K562 (cell line): ENCODE measurements around the gene HRH3.

Experiments used
- FOS ChIP-seq: IDR thresholded peaks from 3 replicates; pipeline ENCODE4 v1.6.1; 2011; ENCODE audit not compliant: insufficient read length; ENCODE audit errors: extremely low read depth
- FOXK2 ChIP-seq, 2 experiments: fragments of 450-650 bp; IDR thresholded peaks in 1 of 2; conservative IDR thresholded peaks in 1 of 2; 2 replicates each; pipeline ENCODE4 v1.6.1; 2016; ENCODE audit warnings: low read depth in 2 of 2, mild to moderate bottlenecking in 1 of 2
- MCM3 ChIP-seq: fragments of 450-650 bp; IDR thresholded peaks from 2 replicates; pipeline ENCODE4 v1.6.1; 2016
- RAD21 ChIP-seq, 2 experiments: fragments of 250-450 bp in 1 of 2; fragments of 450-650 bp in 1 of 2; sonication (Bioruptor Pico) in 1 of 2; formaldehyde crosslinking in 1 of 2; IDR thresholded peaks in 1 of 2; conservative IDR thresholded peaks in 1 of 2; 2 replicates each; pipeline versions ENCODE4 v1.4.0 to v1.8.0; 2020 to 2022; ENCODE audit warnings: mild to moderate bottlenecking in 2 of 2, moderate library complexity in 1 of 2
- RCOR1 ChIP-seq, 2 experiments: IDR thresholded peaks; 2 replicates each; pipeline ENCODE4 v1.6.1; 2012; ENCODE audit warnings: low read depth in 2 of 2, low read length in 2 of 2, borderline replicate concordance in 1 of 2, improper control_type of control experiment in 1 of 2
- REST ChIP-seq, 2 experiments: fragments of 450-650 bp; formaldehyde crosslinking in 1 of 2; IDR thresholded peaks; 2 replicates each; pipeline versions ENCODE4 v1.4.0 to v1.6.1; 2014 to 2020; ENCODE audit warnings: mild to moderate bottlenecking in 2 of 2, borderline replicate concordance in 1 of 2, low read depth in 1 of 2
- SLC30A9 ChIP-seq: fragments of 250-450 bp; sonication (Bioruptor Pico); IDR thresholded peaks from 2 replicates; pipeline ENCODE4 v1.8.0; 2022; ENCODE audit warnings: mild to moderate bottlenecking, moderate library complexity
- ZBTB1 ChIP-seq: sonication (generic); formaldehyde crosslinking; IDR thresholded peaks from 2 replicates; pipeline ENCODE4 v1.8.1; 2023; ENCODE audit warnings: missing genetic modification reagents, low read depth, mild to moderate bottlenecking, borderline replicate concordance
- ZBTB49 ChIP-seq: sonication (generic); formaldehyde crosslinking; IDR thresholded peaks from 2 replicates; pipeline ENCODE4 v1.8.0; 2022; ENCODE audit warnings: missing genetic modification reagents, mild to moderate bottlenecking, borderline replicate concordance
- ZNF121 ChIP-seq: sonication (generic); formaldehyde crosslinking; conservative IDR thresholded peaks from 2 replicates; pipeline ENCODE4 v1.8.0; 2022; ENCODE audit warnings: missing genetic modification reagents
- ZNF354B ChIP-seq: fragments of 250-450 bp; sonication (Bioruptor Pico); IDR thresholded peaks from 2 replicates; pipeline ENCODE4 v1.4.0; 2020

GRCh38 chr20:62242176-62242575 lies 22.1 kb upstream of the HRH3 start:
- no peak for TF ChIP-seq MCM3
- no peak for TF ChIP-seq ZBTB49 (CRISPR knock-in tag)
- no peak for TF ChIP-seq ZBTB1 (CRISPR knock-in tag)
- TF ChIP-seq SLC30A9 (CRISPR knock-in tag): no peak
- no peak for TF ChIP-seq ZNF354B (CRISPR knock-in tag)
- no peak for TF ChIP-seq RCOR1 (IDR thresholded peaks at IDR 0.05; ENCODE audit: borderline replicate concordance in 1 of 2, low read depth in 2 of 2, low read length in 2 of 2)
- no peak for TF ChIP-seq RAD21 (CRISPR knock-in tag; conservative IDR thresholded peaks at IDR 0.05 in 1 of 2, IDR thresholded peaks at IDR 0.05 in 1 of 2)
- TF ChIP-seq FOS: no peak
- no peak for TF ChIP-seq REST (IDR thresholded peaks at IDR 0.05; ENCODE audit: borderline replicate concordance)
- TF ChIP-seq REST (CRISPR knock-in tag; IDR thresholded peaks at IDR 0.05; ENCODE audit: low read depth): no peak
- TF ChIP-seq ZNF121 (CRISPR knock-in tag): no peak
- no peak for TF ChIP-seq FOXK2 (conservative IDR thresholded peaks at IDR 0.05 in 1 of 2, IDR thresholded peaks at IDR 0.05 in 1 of 2; ENCODE audit: low read depth in 2 of 2)
